Measurements from ENCODE around the gene PRAMEF11. TPM values are rescaled to one million over a fixed set of nuclear protein-coding genes. Genes with fewer than 3 reads are reported as not detected.
A peak's percentile ranks its signal among the peaks of the same experiment; 100 is the strongest.
"Not testable (repeated sequence)": the region's sequence is repeated elsewhere in the genome, so short reads cannot be mapped to it uniquely, and the experiment has no call there.

Gene PRAMEF11
- total RNA-seq (ENCODE audit: low replicate concordance): not detected in 2 replicates

DNA sequence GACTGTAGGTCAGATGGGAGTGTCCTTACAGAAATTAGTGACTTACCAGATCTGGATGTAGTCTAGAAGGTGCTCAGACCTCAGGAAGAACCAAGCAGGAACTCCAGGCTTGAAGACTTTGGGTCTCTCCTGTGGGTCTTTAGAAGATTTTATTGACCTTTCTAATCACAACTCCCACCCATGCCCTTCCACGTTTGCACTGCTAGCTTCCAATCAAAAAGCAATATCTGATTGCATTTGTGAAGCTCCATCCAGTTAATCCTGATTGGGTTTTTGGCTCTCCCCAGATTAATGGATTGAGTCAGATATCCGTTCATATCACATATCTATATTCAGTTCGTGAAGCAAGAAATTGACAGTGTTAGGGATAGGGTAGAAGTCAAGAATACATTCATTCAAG lies at the start of gene PRAMEF11:
Gene PRAMEF11, minus strand, starts transcription at position 101 of the 400 bp plus-strand sequence. CDS start 2,621 bp downstream, outside the sequence.
- not testable (repeated sequence) for H3K4me3 ChIP-seq (ENCODE audit: low read depth, low read length); DNase-seq (ENCODE audit: low read depth)

DNA sequence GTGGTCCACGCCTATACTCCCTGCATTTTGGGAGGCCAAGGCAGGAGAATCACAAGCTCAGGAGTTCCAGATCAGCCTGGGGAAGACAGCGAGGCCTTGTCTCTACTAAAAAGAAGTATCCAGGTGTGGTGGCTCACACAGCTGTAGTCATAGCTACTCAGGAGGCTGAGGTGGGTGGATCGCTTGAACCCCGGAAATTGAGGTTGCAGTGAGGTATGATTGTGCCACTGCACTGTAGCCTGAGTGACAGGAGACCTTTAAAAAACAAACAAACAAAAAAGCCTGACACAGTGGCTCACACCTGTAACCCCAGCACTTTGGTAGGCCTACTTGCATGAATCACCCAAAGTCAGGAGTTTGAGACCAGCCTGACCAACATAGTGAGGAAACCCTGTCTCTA lies 47.2 kb upstream of the PRAMEF11 start:
- not testable (repeated sequence) for DNase-seq (ENCODE audit: low read depth)

GRCh38 chr1:12863131-12863880 lies 32.1 kb upstream of the PRAMEF11 start:
- DNase-seq (ENCODE audit: low read depth); H3K4me3 ChIP-seq (ENCODE audit: low read depth, low read length): not testable (repeated sequence)

More for the DNA sequence above, 47.2 kb upstream of the PRAMEF11 start:
- H3K4me3 ChIP-seq (ENCODE audit: low read depth, low read length): not testable (repeated sequence)

DNA sequence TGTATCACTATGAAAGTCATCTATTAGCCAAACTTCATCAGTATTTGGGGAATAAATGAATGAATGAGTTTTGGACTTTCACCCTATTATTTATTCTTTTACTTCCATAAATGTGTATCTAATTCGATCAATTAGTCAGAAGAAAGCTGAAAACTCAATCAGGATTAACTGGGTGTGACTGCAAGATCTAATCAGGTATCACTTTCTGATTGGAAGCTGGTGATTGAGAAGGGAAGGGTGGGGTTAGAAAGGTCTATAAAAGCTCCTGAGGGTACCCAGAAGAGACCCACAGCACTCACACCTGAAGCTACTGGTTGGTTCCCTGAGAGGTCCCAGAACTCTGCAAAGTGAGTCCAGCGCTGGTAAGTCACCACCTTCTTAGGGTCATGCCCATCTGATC lies 25.6 kb upstream of the PRAMEF11 start, which contains the start of gene PRAMEF2:
Gene PRAMEF2, plus strand, starts transcription at position 301 of the 400 bp plus-strand sequence. CDS start 1,924 bp downstream, outside the sequence.
- not testable (repeated sequence) for DNase-seq (ENCODE audit: low read depth)

GRCh38 chr1:12851779-12852178 lies 20.6 kb upstream of the PRAMEF11 start:
- TF ChIP-seq CTCF (IDR thresholded peaks at IDR 0.05; ENCODE audit: insufficient read depth, low read length): no peak
- H3K4me3 ChIP-seq (ENCODE audit: low read depth, low read length): no peak overlapping the region
- DNase-seq (ENCODE audit: low read depth): peak; percentile 30

More for the DNA sequence above, 25.6 kb upstream of the PRAMEF11 start, which contains the start of gene PRAMEF2:
- H3K4me3 ChIP-seq (ENCODE audit: low read depth, low read length): not testable (repeated sequence)

GRCh38 chr1:12848620-12849019 lies 17.4 kb upstream of the PRAMEF11 start, which contains the start of gene HNRNPCL1:
Gene HNRNPCL1 (minus strand): TSS chr1:12848720. CDS start chr1:12848289, 431 bp downstream.
- not testable (repeated sequence) for H3K4me3 ChIP-seq (ENCODE audit: low read depth, low read length); DNase-seq (ENCODE audit: low read depth)

- not testable (repeated sequence) for DNase-seq (ENCODE audit: low read depth); H3K4me3 ChIP-seq (ENCODE audit: low read depth, low read length)
Observed at GRCh38 chr1:12833251-12833650, 2.0 kb upstream of the PRAMEF11 start.

DNA sequence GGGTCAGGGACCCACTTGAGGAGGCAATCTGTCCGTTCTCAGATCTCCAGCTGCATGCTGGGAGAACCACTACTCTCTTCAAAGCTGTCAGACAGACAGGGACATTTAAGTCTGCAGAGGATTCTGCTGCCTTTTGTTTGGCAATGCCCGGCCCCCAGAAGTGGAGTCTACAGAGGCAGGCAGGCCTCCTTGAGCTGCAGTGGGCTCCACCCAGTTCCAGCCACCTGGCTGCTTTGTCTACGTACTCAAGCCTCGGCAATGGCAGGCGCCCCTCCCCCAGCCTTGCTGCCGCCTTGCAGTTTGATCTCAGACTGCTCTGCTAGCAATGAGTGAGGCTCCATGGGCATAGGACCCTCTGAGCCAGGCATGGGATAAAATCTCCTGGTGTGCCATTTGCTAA lies 12.1 kb downstream of the PRAMEF11 start:
- DNase-seq (ENCODE audit: low read depth): not testable (repeated sequence)

GRCh38 chr1:12811409-12811784 lies 19.8 kb downstream of the PRAMEF11 start:
- no peak overlapping the region for H3K4me3 ChIP-seq (ENCODE audit: low read depth, low read length)
- TF ChIP-seq CTCF (IDR thresholded peaks at IDR 0.05; ENCODE audit: insufficient read depth, low read length): no peak
- DNase-seq (ENCODE audit: low read depth): peak; percentile 6

More for the DNA sequence above, 12.1 kb downstream of the PRAMEF11 start:
- not testable (repeated sequence) for H3K4me3 ChIP-seq (ENCODE audit: low read depth, low read length)

GRCh38 chr1:12810691-12811408 lies 20.4 kb downstream of the PRAMEF11 start:
- peak; percentile 54 for DNase-seq (ENCODE audit: low read depth)
- no peak overlapping the region for H3K4me3 ChIP-seq (ENCODE audit: low read depth, low read length)
- no peak for TF ChIP-seq CTCF (IDR thresholded peaks at IDR 0.05; ENCODE audit: insufficient read depth, low read length)
